HepG2 (cell line): ENCODE data around the gene TSNAXIP1. TPM values are rescaled to one million over a fixed set of nuclear protein-coding genes. Genes with fewer than 3 reads are reported as not detected.

Experiments used
- ATAC-seq: fragments of 200-7000 bp; cut with Tn5 transposase; 3 replicates; pipeline ENCODE4 v1.9.1; 2020; ENCODE audit warnings: mild to moderate bottlenecking, moderate library complexity
- BruUV-seq: library from RNA; stranded (reverse); fragments of 400-500 nt; replicated peaks from 2 replicates; lab custom pipeline; 2021; lab: Mats Ljungman, UMichigan
- CTCF ChIA-PET: fragments of 300-600 bp; formaldehyde crosslinking; extraction: SDS; loops from one replicate; lab custom pipeline; 2021; ENCODE audit warnings: low total read pairs, inconsistent platforms, low intra/inter-chr PET ratio; lab: Yijun Ruan, JAX
- POLR2A ChIA-PET: fragments of 350-600 bp; sonication (Branson Sonifier 250); formaldehyde crosslinking; loops from one replicate; lab custom pipeline; 2020; ENCODE audit warnings: antibody characterized with exemption, inconsistent platforms; lab: Yijun Ruan, JAX
- DNase-seq: peaks from one replicate; pipeline ENCODE4 v3.0.0-alpha.2; 2015; ENCODE audit warnings: low spot score
- FAIRE-seq: peaks from 3 replicates; lab custom pipeline; 2011; peaks lifted over from hg19 to GRCh38; lab: Jason Lieb, UNC
- H2AFZ ChIP-seq: one replicate; pipeline ENCODE4 v1.6.1; 2011; ENCODE audit warnings: low read length, inconsistent platforms
- H3K27ac ChIP-seq: fragments of 300-600 bp; 3 replicates; pipeline ENCODE4 v1.8.0; 2011; ENCODE audit warnings: mixed run types, mild to moderate bottlenecking, mixed read lengths, low read length, inconsistent platforms; ENCODE audit not compliant: insufficient read depth; ENCODE audit errors: extremely low read length
- H3K27me3 ChIP-seq, 2 experiments: fragments of 200-600 bp in 1 of 2; 2 replicates in 1 of 2; 3 replicates in 1 of 2; pipeline versions ENCODE4 v1.6.0 to v1.8.0; 2011; ENCODE audit warnings: low read length in 2 of 2, mild to moderate bottlenecking in 2 of 2, moderate library complexity in 2 of 2, inconsistent platforms in 1 of 2; ENCODE audit not compliant: insufficient read depth in 2 of 2, control insufficient read depth in 1 of 2
- H3K36me3 ChIP-seq, 2 experiments: fragments of 200-600 bp in 1 of 2; replicated peaks in 1 of 2; 2 replicates in 1 of 2; 3 replicates in 1 of 2; pipeline versions ENCODE4 v1.5.1 to v1.8.0; 2011; ENCODE audit warnings: low read length in 2 of 2, inconsistent platforms in 1 of 2; ENCODE audit not compliant: insufficient read depth in 2 of 2, control insufficient read depth in 1 of 2
- H3K4me1 ChIP-seq: 2 replicates; pipeline ENCODE4 v1.5.1; 2012; ENCODE audit warnings: low read length, inconsistent platforms; ENCODE audit not compliant: insufficient read depth
- H3K4me2 ChIP-seq: 2 replicates; pipeline ENCODE4 v1.6.0; 2011; ENCODE audit warnings: low read depth, low read length, inconsistent platforms
- H3K4me3 ChIP-seq, 3 experiments: fragments of 200-600 bp in 1 of 3; sonication (generic), shearing (Covaris generic) in 1 of 3; replicated peaks in 1 of 3; 2 replicates each; pipeline ENCODE4 v1.5.1; 2011 to 2016; ENCODE audit warnings: low read length in 3 of 3, inconsistent platforms in 2 of 3, low read depth in 2 of 3, mild to moderate bottlenecking in 2 of 3, control low read depth in 1 of 3, mixed read lengths in 1 of 3; ENCODE audit not compliant: insufficient read depth in 1 of 3
- H3K79me2 ChIP-seq: one replicate; pipeline ENCODE4 v1.6.1; 2011; ENCODE audit warnings: low read length, inconsistent platforms; ENCODE audit not compliant: insufficient read depth
- H3K9ac ChIP-seq: 2 replicates; pipeline ENCODE4 v1.6.0; 2011; ENCODE audit warnings: mild to moderate bottlenecking, low read depth, low read length, inconsistent platforms; ENCODE audit not compliant: insufficient read depth
- H3K9me3 ChIP-seq: 2 replicates; pipeline ENCODE4 v1.5.1; 2012; ENCODE audit warnings: mild to moderate bottlenecking, low read length
- H4K20me1 ChIP-seq: 2 replicates; pipeline ENCODE4 v1.6.0; 2011; ENCODE audit warnings: inconsistent platforms, mild to moderate bottlenecking, low read length, moderate library complexity; ENCODE audit not compliant: insufficient read depth
- HMGXB4 ChIP-seq, 2 experiments: sonication (generic) in 1 of 2; formaldehyde crosslinking in 1 of 2; IDR thresholded peaks; 2 replicates each; pipeline versions ENCODE4 v1.4.0 to v1.6.1; 2018 to 2020; ENCODE audit warnings: missing genetic modification reagents in 2 of 2, borderline replicate concordance in 1 of 2, low read depth in 1 of 2, mild to moderate bottlenecking in 1 of 2, missing biosample characterization in 1 of 2
- NFE2L1 ChIP-seq: sonication (generic); formaldehyde crosslinking; IDR thresholded peaks from 2 replicates; pipeline ENCODE4 v1.4.0; 2020; ENCODE audit warnings: missing genetic modification reagents, mild to moderate bottlenecking, borderline replicate concordance
- POGK ChIP-seq: sonication (generic); formaldehyde crosslinking; conservative IDR thresholded peaks from 2 replicates; pipeline ENCODE4 v1.8.0; 2022; ENCODE audit warnings: mild to moderate bottlenecking, moderate library complexity, missing genetic modification reagents
- SALL2 ChIP-seq: sonication (generic); formaldehyde crosslinking; IDR thresholded peaks from 2 replicates; pipeline ENCODE4 v1.8.1; 2023; ENCODE audit warnings: mild to moderate bottlenecking, missing genetic modification reagents, inconsistent platforms
- SKI ChIP-seq: fragments of 450-650 bp; IDR thresholded peaks from one replicate; pipeline ENCODE4 v1.6.1; 2018; ENCODE audit warnings: mild to moderate bottlenecking; ENCODE audit not compliant: partially characterized antibody
- SP2 ChIP-seq: sonication (generic); formaldehyde crosslinking; IDR thresholded peaks from 2 replicates; pipeline ENCODE4 v1.5.1; 2020; ENCODE audit warnings: mild to moderate bottlenecking, missing genetic modification reagents
- TAF15 ChIP-seq: fragments of 200-400 bp; formaldehyde crosslinking; IDR thresholded peaks from one replicate; pipeline ENCODE4 v1.6.1; 2018; ENCODE audit warnings: mild to moderate bottlenecking, low read depth, low read length; ENCODE audit not compliant: poor library complexity, severe bottlenecking
- TSC22D2 ChIP-seq: sonication (generic); formaldehyde crosslinking; IDR thresholded peaks from 2 replicates; pipeline ENCODE4 v1.5.1; 2020; ENCODE audit warnings: missing genetic modification reagents, mild to moderate bottlenecking, borderline replicate concordance
- ZNF143 ChIP-seq: sonication (generic); formaldehyde crosslinking; IDR thresholded peaks from 2 replicates; pipeline ENCODE4 v1.4.0; 2020; ENCODE audit warnings: missing genetic modification reagents
- ZNF841 ChIP-seq: sonication (generic); formaldehyde crosslinking; IDR thresholded peaks from 2 replicates; pipeline ENCODE4 v1.8.1; 2023; ENCODE audit warnings: missing genetic modification reagents, borderline replicate concordance
- WGBS: methylation state at CpG from one replicate; pipeline ENCODE4 v1.1.6; 2017; ENCODE audit warnings: low lambda C conversion rate; 5-methylcytosine and 5-hydroxymethylcytosine counted together
- in situ Hi-C: cut with HindIII; loops from 2 replicates; pipeline ENCODE4 v1.10.0; 2017; ENCODE audit warnings: low pct_unique_long_range_greater_than_20kb; ENCODE audit not compliant: extremely low pct_ligation_motif_present
- intact Hi-C: fragments of 100-400 bp; cut with micrococcal nuclease; formaldehyde crosslinking; loops from one replicate; pipeline ENCODE4 v1.10.0; 2022; ENCODE audit not compliant: unreplicated experiment
- polyA plus RNA-seq, 8 experiments: library from polyadenylated mRNA; depleted of rRNA in 3 of 8; stranded (reverse) in 7 of 8; unstranded in 1 of 8; fragments of >200 nt; fragmentation: Illumina TruSeq in 4 of 8; extraction: Trizol in 4 of 8; gene quantifications; 2 replicates each; pipeline versions ENCODE4 v1.2.1 to v1.2.3, GENCODE V29; 2011 to 2016; ENCODE audit warnings: low read depth in 4 of 8, missing spikeins in 1 of 8, mixed read lengths in 1 of 8; ENCODE audit not compliant: insufficient read depth in 1 of 8
- total RNA-seq, 5 experiments: library from RNA; depleted of rRNA; stranded (reverse); fragments of >200 nt; fragmentation: Illumina TruSeq; extraction: Trizol; gene quantifications; 2 replicates each; pipeline ENCODE4 v1.2.3, GENCODE V29; 2016; ENCODE audit warnings: low read depth in 1 of 5
- TF ChIP-seq, protein P1 (sequence below): sonication (generic); formaldehyde crosslinking; IDR thresholded peaks from 2 replicates; pipeline ENCODE4 v1.4.0; 2020; ENCODE audit warnings: missing genetic modification reagents, mild to moderate bottlenecking, borderline replicate concordance
- TF ChIP-seq, protein P2 (sequence below), 2 experiments: fragments of 450-650 bp in 1 of 2; sonication (generic) in 1 of 2; formaldehyde crosslinking; IDR thresholded peaks; 2 replicates each; pipeline versions ENCODE4 v1.5.0 to v1.8.0; 2020 to 2022; ENCODE audit warnings: mild to moderate bottlenecking in 1 of 2, missing genetic modification reagents in 1 of 2

TSNAXIP1 gene
- total and polyA plus RNA-seq, 2 of the 13 experiments (the other 11 are each of a cell fraction or from before 2014, with no cell fraction given), result 0.37 to 0.86 TPM

DNA sequence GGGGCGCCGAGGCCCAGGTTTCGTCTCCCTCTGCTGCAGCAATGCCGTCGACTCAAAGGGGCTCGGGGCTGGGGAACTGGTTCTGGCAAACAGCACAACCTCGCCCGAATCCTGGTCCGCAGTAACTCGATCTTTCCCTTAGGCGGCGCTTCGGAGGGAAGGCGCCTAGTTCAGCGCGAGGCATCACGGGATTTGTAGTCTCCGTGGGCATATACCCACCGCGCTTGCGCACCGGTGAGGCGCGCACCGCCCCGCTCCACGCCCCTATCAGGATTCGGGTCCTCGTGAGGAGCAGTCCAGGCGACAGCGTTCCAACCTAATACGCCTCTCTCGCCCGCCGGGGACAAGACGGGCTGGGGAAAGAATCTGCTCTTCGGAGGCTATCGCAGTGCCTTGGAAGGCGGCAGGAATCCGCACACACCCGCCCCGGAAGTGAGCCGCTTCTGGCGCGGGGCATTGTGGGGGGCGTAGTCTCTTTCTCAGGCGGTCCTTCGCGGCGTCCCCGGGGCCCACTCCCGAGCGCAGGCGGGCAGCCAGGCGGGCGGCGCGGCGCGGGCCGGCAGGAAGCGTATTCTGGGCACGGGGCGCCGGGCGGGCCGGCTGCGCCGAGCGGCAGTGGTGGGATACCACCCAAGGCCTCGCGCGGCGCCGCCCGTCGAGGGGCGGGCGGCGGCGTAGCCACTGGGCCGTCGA is 35.3 kb downstream of the TSNAXIP1 start, which contains the start of gene THAP11 (continued):
- TF ChIP-seq ZNF841 (CRISPR knock-in tag) (no peak), TAF15 (peak; percentile 11), SALL2 (CRISPR knock-in tag) (peak; percentile 71; the same call in 1 of the 2 replicates)

- in situ Hi-C loops, result no loop called here
- intact Hi-C loops, result loop anchor here (1.0 kb wide), 1 partner anchor 23 kb away; no protein-coding TSS in a partner anchor
- no peak overlapping the region for H2AFZ ChIP-seq
- H3K9me3 ChIP-seq, result no peaks in the 10 kb centered on the region
- no peaks in the 10 kb centered on the region; a peak in 1 of 5 replicates for H3K27me3 ChIP-seq
- peak overlapping the region; percentile 93 for H3K9ac ChIP-seq
- no peaks in the 10 kb centered on the region for H3K36me3 ChIP-seq
- ChIA-PET CTCF (interaction anchor here (1.0 to 2.6 kb wide), 6 partner anchors 23 to 175 kb away, joined by 3 to 28 read pairs (median 4); no protein-coding TSS in a partner anchor), POLR2A (interaction anchor here (1.0 to 2.6 kb wide), 4 partner anchors 9 to 93 kb away, joined by 6 to 15 read pairs (median 8); partner anchors contain the start of genes RANBP10 and TSNAXIP1)
- peaks cover 41% of the 10 kb centered on the region for H3K79me2 ChIP-seq
- H3K27ac ChIP-seq, result peak overlapping the region; percentile 92
- no TSS peak for BruUV-seq
- peak overlapping the region; percentile 89 for H3K4me2 ChIP-seq
- H3K4me3 ChIP-seq, result peak overlapping the region; percentile 80 to 97 (median 92)
- peaks cover 23% of the 10 kb centered on the region for H4K20me1 ChIP-seq
- DNase-seq (peak; percentile 61), ATAC-seq (peak; percentile 37), FAIRE-seq (no peak)
- 1% methylated on average over 55 of the region's 67 CpGs for WGBS
- H3K4me1 ChIP-seq, result peaks cover 44% of the 10 kb centered on the region
- TF ChIP-seq, protein P1, sequence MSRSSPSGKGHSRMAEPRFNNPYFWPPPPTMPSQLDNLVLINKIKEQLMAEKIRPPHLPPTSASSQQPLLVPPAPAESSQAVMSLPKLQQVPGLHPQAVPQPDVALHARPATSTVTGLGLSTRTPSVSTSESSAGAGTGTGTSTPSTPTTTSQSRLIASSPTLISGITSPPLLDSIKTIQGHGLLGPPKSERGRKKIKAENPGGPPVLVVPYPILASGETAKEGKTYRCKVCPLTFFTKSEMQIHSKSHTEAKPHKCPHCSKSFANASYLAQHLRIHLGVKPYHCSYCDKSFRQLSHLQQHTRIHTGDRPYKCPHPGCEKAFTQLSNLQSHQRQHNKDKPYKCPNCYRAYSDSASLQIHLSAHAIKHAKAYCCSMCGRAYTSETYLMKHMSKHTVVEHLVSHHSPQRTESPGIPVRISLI, result no peak
- 0 out of 2 replicates have a peak, but pooled peaks have one; percentile 82 for TF ChIP-seq NFE2L1
- peak; percentile 60 to 86 for TF ChIP-seq HMGXB4 (CRISPR knock-in tag; IDR thresholded peaks at IDR 0.05; ENCODE audit: borderline replicate concordance in 1 of 2, low read depth in 1 of 2)
- TF ChIP-seq POGK (CRISPR knock-in tag), result peak; percentile 86
- no peak for TF ChIP-seq SP2 (CRISPR knock-in tag)
- peak; percentile 21; the same call in 1 of the 2 replicates for TF ChIP-seq TSC22D2 (CRISPR knock-in tag)
- TF ChIP-seq, protein P2, sequence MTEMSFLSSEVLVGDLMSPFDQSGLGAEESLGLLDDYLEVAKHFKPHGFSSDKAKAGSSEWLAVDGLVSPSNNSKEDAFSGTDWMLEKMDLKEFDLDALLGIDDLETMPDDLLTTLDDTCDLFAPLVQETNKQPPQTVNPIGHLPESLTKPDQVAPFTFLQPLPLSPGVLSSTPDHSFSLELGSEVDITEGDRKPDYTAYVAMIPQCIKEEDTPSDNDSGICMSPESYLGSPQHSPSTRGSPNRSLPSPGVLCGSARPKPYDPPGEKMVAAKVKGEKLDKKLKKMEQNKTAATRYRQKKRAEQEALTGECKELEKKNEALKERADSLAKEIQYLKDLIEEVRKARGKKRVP (CRISPR knock-in tag; IDR thresholded peaks at IDR 0.05), result peak in 1 of 2 experiments; percentile 49; a peak in 2 of 4 replicates
- TF ChIP-seq SKI, result peak; percentile 38
- no peak for TF ChIP-seq ZNF143 (CRISPR knock-in tag)
These were observed 36.0 kb downstream of the TSNAXIP1 start for GRCh38 chr16:67842509-67843342.
